Caco-2 (cell line): ENCODE measurements around the gene PALS2. TPM values are rescaled to one million over a fixed set of nuclear protein-coding genes. Genes with fewer than 3 reads are reported as not detected.

Experiments
- BruUV-seq: library from RNA; stranded (reverse); fragments of 400-500 nt; replicated peaks from 2 replicates; lab custom pipeline; 2021; lab: Mats Ljungman, UMichigan
- CTCF ChIA-PET: fragments of 300-600 bp; sonication (Branson Sonifier 250); formaldehyde crosslinking; loops from one replicate; lab custom pipeline; 2022; ENCODE audit warnings: antibody characterized with exemption; lab: Charles Lee
- POLR2A ChIA-PET: fragments of 300-600 bp; sonication (Branson Sonifier 250); formaldehyde crosslinking; loops from one replicate; lab custom pipeline; 2022; ENCODE audit warnings: antibody characterized with exemption; lab: Charles Lee
- DNase-seq, 2 experiments: peaks; one replicate each; pipeline versions ENCODE4 v3.0.0 to v3.0.0-alpha.2; 2020 to 2022
- H3K27me3 ChIP-seq: replicated peaks from 2 replicates; pipeline ENCODE4 v1.6.0; 2011; ENCODE audit warnings: low read length; ENCODE audit not compliant: control insufficient read depth, insufficient read depth
- H3K36me3 ChIP-seq: 2 replicates; pipeline ENCODE4 v1.5.1; 2011; ENCODE audit warnings: low read length; ENCODE audit not compliant: control insufficient read depth, insufficient read depth
- H3K4me1 ChIP-seq: fragments of 250-450 bp; sonication (Bioruptor Pico); 2 replicates; pipeline ENCODE4 v1.5.1; 2020; ENCODE audit warnings: mild to moderate bottlenecking
- H3K4me3 ChIP-seq: 2 replicates; pipeline ENCODE4 v1.5.1; 2011; ENCODE audit warnings: low read depth, mild to moderate bottlenecking, control low read depth, low read length
- H3K9me3 ChIP-seq: fragments of 250-450 bp; sonication (Bioruptor Pico); 2 replicates; pipeline ENCODE4 v1.5.1; 2020; ENCODE audit warnings: mild to moderate bottlenecking, moderate library complexity
- H3K27ac Mint-ChIP-seq: one replicate; pipeline ENCODE4 v1.8.0; 2022; ENCODE audit warnings: mixed read lengths; ENCODE audit not compliant: unreplicated experiment
- H3K27me3 Mint-ChIP-seq: one replicate; pipeline ENCODE4 v1.8.0; 2022; ENCODE audit warnings: mixed read lengths; ENCODE audit not compliant: insufficient read depth, unreplicated experiment
- H3K36me3 Mint-ChIP-seq: one replicate; pipeline ENCODE4 v1.8.0; 2022; ENCODE audit warnings: mild to moderate bottlenecking, mixed read lengths; ENCODE audit not compliant: insufficient read depth, unreplicated experiment
- H3K4me1 Mint-ChIP-seq: one replicate; pipeline ENCODE4 v1.8.0; 2022; ENCODE audit warnings: low read depth, mixed read lengths; ENCODE audit not compliant: unreplicated experiment
- H3K4me3 Mint-ChIP-seq: one replicate; pipeline ENCODE4 v1.8.0; 2022; ENCODE audit warnings: mild to moderate bottlenecking, moderate library complexity, mixed read lengths; ENCODE audit not compliant: unreplicated experiment
- H3K9me3 Mint-ChIP-seq: one replicate; pipeline ENCODE4 v1.8.0; 2022; ENCODE audit warnings: mixed read lengths; ENCODE audit not compliant: unreplicated experiment
- CTCF ChIP-seq, 2 experiments: fragments of 200-600 bp in 1 of 2; IDR thresholded peaks; 1 replicate in 1 of 2; 2 replicates in 1 of 2; pipeline versions ENCODE4 v1.5.1 to v1.8.0; 2011 to 2022; ENCODE audit warnings: antibody characterized with exemption in 1 of 2, control low read depth in 1 of 2, inconsistent platforms in 1 of 2, low read depth in 1 of 2, low read length in 1 of 2, mild to moderate bottlenecking in 1 of 2, moderate library complexity in 1 of 2; ENCODE audit not compliant: insufficient read depth in 1 of 2, severe bottlenecking in 1 of 2, unreplicated experiment in 1 of 2
- intact Hi-C: fragments of 100-400 bp; cut with micrococcal nuclease; formaldehyde crosslinking; loops from one replicate; pipeline ENCODE4 v1.10.0; 2022; ENCODE audit not compliant: unreplicated experiment
- total RNA-seq: library from RNA; stranded (reverse); gene quantifications from 2 replicates; pipeline ENCODE4 v1.2.3, GENCODE V29; 2022

The PALS2 gene
- total RNA-seq, 1 experiment from 2014 or later, result 38.5 TPM

- Mint-ChIP-seq H3K4me1 (peaks cover 24% of the 10 kb centered on the region), H3K27ac (no peak overlapping the region), H3K27me3 (no peaks in the 10 kb centered on the region), H3K4me3 (no peak overlapping the region), H3K36me3 (peaks cover 6% of the 10 kb centered on the region), H3K9me3 (no peaks in the 10 kb centered on the region)
- H3K36me3 ChIP-seq, result no peaks in the 10 kb centered on the region
- TF ChIP-seq CTCF (IDR thresholded peaks at IDR 0.05; ENCODE audit: insufficient read depth in 1 of 2, low read depth in 1 of 2, low read length in 1 of 2, severe bottlenecking in 1 of 2, unreplicated experiment in 1 of 2), result no peak
- no peak for DNase-seq
- no TSS peak for BruUV-seq
- peaks cover 35% of the 10 kb centered on the region for H3K4me1 ChIP-seq
- ChIA-PET CTCF (interaction anchor here (1.2 kb wide), 1 partner anchor 260 kb away, joined by 3 read pairs; no protein-coding TSS in a partner anchor), POLR2A (no interaction called here)
- intact Hi-C loops, result no loop called here
- H3K27me3 ChIP-seq, result no peaks in the 10 kb centered on the region
- no peaks in the 10 kb centered on the region for H3K9me3 ChIP-seq
- no peak overlapping the region for H3K4me3 ChIP-seq
These were observed 4.8 kb downstream of the PALS2 start for GRCh38 chr7:24578052-24578451.

- Mint-ChIP-seq H3K36me3 (no peaks in the 10 kb centered on the region), H3K27me3 (no peaks in the 10 kb centered on the region), H3K9me3 (no peaks in the 10 kb centered on the region), H3K4me3 (no peak overlapping the region), H3K27ac (no peak overlapping the region), H3K4me1 (peaks cover 20% of the 10 kb centered on the region)
- Histone ChIP-seq H3K36me3 (no peaks in the 10 kb centered on the region), H3K4me3 (no peak overlapping the region), H3K9me3 (no peaks in the 10 kb centered on the region), H3K27me3 (no peaks in the 10 kb centered on the region), H3K4me1 (peaks cover 29% of the 10 kb centered on the region)
- ChIA-PET POLR2A (no interaction called here), CTCF (no interaction called here)
- intact Hi-C loops, result no loop called here
- no TSS peak for BruUV-seq
- no peak for TF ChIP-seq CTCF (IDR thresholded peaks at IDR 0.05; ENCODE audit: insufficient read depth in 1 of 2, low read depth in 1 of 2, low read length in 1 of 2, severe bottlenecking in 1 of 2, unreplicated experiment in 1 of 2)
- DNase-seq, result peak in 1 of 2 experiments; percentile 40
These were observed 7.2 kb downstream of the PALS2 start for GRCh38 chr7:24580283-24580946.

GRCh38 chr7:24582166-24582565, 8.9 kb downstream of the PALS2 start:
- intact Hi-C loops, result no loop called here
- no peak overlapping the region for H3K27ac Mint-ChIP-seq
- no peaks in the 10 kb centered on the region for H3K9me3 ChIP-seq
- BruUV-seq, result no TSS peak
- H3K9me3 Mint-ChIP-seq, result no peaks in the 10 kb centered on the region
- no peak overlapping the region for H3K4me3 Mint-ChIP-seq
- H3K27me3 ChIP-seq, result no peaks in the 10 kb centered on the region
- ChIA-PET POLR2A (no interaction called here), CTCF (no interaction called here)
- H3K4me1 Mint-ChIP-seq, result peaks cover 19% of the 10 kb centered on the region
- no peak for TF ChIP-seq CTCF (IDR thresholded peaks at IDR 0.05; ENCODE audit: insufficient read depth in 1 of 2, low read depth in 1 of 2, low read length in 1 of 2, severe bottlenecking in 1 of 2, unreplicated experiment in 1 of 2)
- peaks cover 22% of the 10 kb centered on the region for H3K4me1 ChIP-seq
- no peaks in the 10 kb centered on the region for H3K36me3 ChIP-seq
- no peaks in the 10 kb centered on the region for H3K27me3 Mint-ChIP-seq
- no peaks in the 10 kb centered on the region for H3K36me3 Mint-ChIP-seq
- H3K4me3 ChIP-seq, result no peak overlapping the region
- no peak for DNase-seq
